H9 (cell line): ENCODE results near the gene CNPY2. TPM values are rescaled to one million over a fixed set of nuclear protein-coding genes. Genes with fewer than 3 reads are reported as not detected.

Experiments used
- DNase-seq: peaks from one replicate; pipeline ENCODE4 v3.0.0-alpha.2; 2017
- H2AFZ ChIP-seq: one replicate; pipeline ENCODE4 v1.6.1; 2013; ENCODE audit warnings: mild to moderate bottlenecking, low read length, control low read depth, moderate library complexity
- H2AK5ac ChIP-seq: 2 replicates; pipeline ENCODE4 v1.6.1; 2013; ENCODE audit warnings: low read length, control low read depth, mixed read lengths; ENCODE audit not compliant: insufficient read length
- H2BK120ac ChIP-seq: one replicate; pipeline ENCODE4 v1.6.1; 2013; ENCODE audit warnings: low read depth, mild to moderate bottlenecking, low read length, control low read depth, inconsistent platforms; ENCODE audit not compliant: poor library complexity, severe bottlenecking
- H2BK12ac ChIP-seq: 2 replicates; pipeline ENCODE4 v1.6.1; 2013; ENCODE audit warnings: low read length, control low read depth, mixed read lengths, low read depth; ENCODE audit not compliant: insufficient read length
- H2BK15ac ChIP-seq: 2 replicates; pipeline ENCODE4 v1.6.1; 2013; ENCODE audit warnings: low read depth, low read length, control low read depth
- H2BK20ac ChIP-seq: one replicate; pipeline ENCODE4 v1.6.1; 2013; ENCODE audit warnings: low read depth, mild to moderate bottlenecking, low read length, control low read depth, inconsistent platforms; ENCODE audit not compliant: poor library complexity, severe bottlenecking
- H2BK5ac ChIP-seq: 2 replicates; pipeline ENCODE4 v1.6.1; 2013; ENCODE audit warnings: low read length, control low read depth, mixed read lengths; ENCODE audit not compliant: insufficient read length
- H3K14ac ChIP-seq: 2 replicates; pipeline ENCODE4 v1.6.1; 2013; ENCODE audit warnings: low read length, control low read depth; ENCODE audit not compliant: insufficient read depth
- H3K18ac ChIP-seq: 2 replicates; pipeline ENCODE4 v1.6.1; 2013; ENCODE audit warnings: low read depth, mild to moderate bottlenecking, mixed read lengths, low read length, control low read depth; ENCODE audit not compliant: insufficient read length
- H3K23ac ChIP-seq: 2 replicates; pipeline ENCODE4 v1.6.1; 2013; ENCODE audit warnings: low read length, control low read depth, mixed read lengths, low read depth; ENCODE audit not compliant: insufficient read length
- H3K23me2 ChIP-seq: 2 replicates; pipeline ENCODE4 v1.6.1; 2013; ENCODE audit warnings: low read depth, mild to moderate bottlenecking, mixed read lengths, low read length, control low read depth; ENCODE audit not compliant: insufficient read length, poor library complexity, severe bottlenecking
- H3K27ac ChIP-seq: 2 replicates; pipeline ENCODE4 v1.5.1; 2013; ENCODE audit warnings: low read length, control low read depth, mixed read lengths, low read depth; ENCODE audit not compliant: insufficient read length
- H3K27me3 ChIP-seq: 2 replicates; pipeline ENCODE4 v1.6.1; 2013; ENCODE audit warnings: low read length, control low read depth, inconsistent platforms; ENCODE audit not compliant: insufficient read depth
- H3K4ac ChIP-seq: 2 replicates; pipeline ENCODE4 v1.6.1; 2013; ENCODE audit warnings: low read depth, mild to moderate bottlenecking, control low read depth, inconsistent platforms, low read length, moderate library complexity
- H3K4me1 ChIP-seq: 2 replicates; pipeline ENCODE4 v1.6.1; 2013; ENCODE audit warnings: low read length, control low read depth, inconsistent platforms; ENCODE audit not compliant: insufficient read depth
- H3K4me2 ChIP-seq: 2 replicates; pipeline ENCODE4 v1.6.1; 2013; ENCODE audit warnings: low read length, control low read depth, mixed read lengths; ENCODE audit not compliant: insufficient read length, insufficient read depth
- H3K56ac ChIP-seq: 2 replicates; pipeline ENCODE4 v1.6.1; 2013; ENCODE audit warnings: low read depth, mild to moderate bottlenecking, mixed read lengths, low read length, control low read depth; ENCODE audit not compliant: insufficient read length
- H3K79me1 ChIP-seq: 2 replicates; pipeline ENCODE4 v1.6.1; 2013; ENCODE audit warnings: low read depth, mild to moderate bottlenecking, moderate library complexity, low read length, control low read depth, inconsistent platforms; ENCODE audit not compliant: insufficient read depth, poor library complexity, severe bottlenecking
- H3K79me2 ChIP-seq: 2 replicates; pipeline ENCODE4 v1.6.1; 2013; ENCODE audit warnings: low read length, control low read depth, inconsistent platforms; ENCODE audit not compliant: insufficient read depth
- H3K9ac ChIP-seq: 2 replicates; pipeline ENCODE4 v1.6.1; 2013; ENCODE audit warnings: low read length, control low read depth, mixed read lengths; ENCODE audit not compliant: insufficient read length; ENCODE audit errors: extremely low read depth
- H3K9me3 ChIP-seq: one replicate; pipeline ENCODE4 v1.6.1; 2013; ENCODE audit warnings: low read depth, low read length, inconsistent platforms; ENCODE audit not compliant: control insufficient read depth
- H3T11ph ChIP-seq: one replicate; pipeline ENCODE4 v1.6.1; 2013; ENCODE audit warnings: mild to moderate bottlenecking, low read length, control low read depth, inconsistent platforms
- H4K20me1 ChIP-seq: one replicate; pipeline ENCODE4 v1.6.1; 2013; ENCODE audit not compliant: control insufficient read depth, insufficient read length, insufficient read depth
- H4K5ac ChIP-seq: 2 replicates; pipeline ENCODE4 v1.6.1; 2013; ENCODE audit warnings: low read depth, mild to moderate bottlenecking, mixed read lengths, low read length, control low read depth; ENCODE audit not compliant: insufficient read length
- H4K8ac ChIP-seq: replicated peaks from 2 replicates; pipeline ENCODE4 v1.6.1; 2013; ENCODE audit warnings: low read length, control low read depth, mixed read lengths, low read depth; ENCODE audit not compliant: insufficient read length
- H4K91ac ChIP-seq: 2 replicates; pipeline ENCODE4 v1.6.1; 2013; ENCODE audit warnings: low read depth, mild to moderate bottlenecking, moderate library complexity, mixed read lengths, low read length, control low read depth; ENCODE audit not compliant: insufficient read length
- H3K27ac Mint-ChIP-seq, 3 experiments: 2 replicates in 2 of 3; 3 replicates in 1 of 3; pipeline ENCODE4 v1.8.0; 2020 to 2021; ENCODE audit warnings: mixed read lengths in 3 of 3, mild to moderate bottlenecking in 1 of 3, moderate library complexity in 1 of 3
- H3K27me3 Mint-ChIP-seq: 2 replicates; pipeline ENCODE4 v1.8.0; 2021; ENCODE audit warnings: low read depth, mild to moderate bottlenecking, moderate library complexity, mixed read lengths
- H3K36me3 Mint-ChIP-seq, 3 experiments: 2 replicates in 2 of 3; 3 replicates in 1 of 3; pipeline ENCODE4 v1.8.0; 2020 to 2021; ENCODE audit warnings: low read depth in 3 of 3, mixed read lengths in 3 of 3; ENCODE audit not compliant: insufficient read depth in 1 of 3
- H3K4me1 Mint-ChIP-seq, 2 experiments: 2 replicates each; pipeline ENCODE4 v1.8.0; 2020; ENCODE audit warnings: mixed read lengths in 2 of 2
- H3K4me3 Mint-ChIP-seq, 2 experiments: 2 replicates in 1 of 2; 3 replicates in 1 of 2; pipeline ENCODE4 v1.8.0; 2020 to 2021; ENCODE audit warnings: mild to moderate bottlenecking in 2 of 2, mixed read lengths in 2 of 2, moderate library complexity in 1 of 2
- H3K9me3 Mint-ChIP-seq, 2 experiments: 2 replicates in 1 of 2; 3 replicates in 1 of 2; pipeline ENCODE4 v1.8.0; 2020; ENCODE audit warnings: mild to moderate bottlenecking in 2 of 2, mixed read lengths in 2 of 2, moderate library complexity in 1 of 2
- WGBS: extraction: QIAGEN DNeasy Blood & Tissue Kit; methylation state at CpG from one replicate; pipeline ENCODE4 v1.1.7; 2013; ENCODE audit warnings: missing lambda C conversion rate, low lambda C conversion rate, mixed read lengths; ENCODE audit not compliant: insufficient read length; ENCODE audit errors: extremely low coverage; 5-methylcytosine and 5-hydroxymethylcytosine counted together
- total RNA-seq: library from RNA; stranded (reverse); gene quantifications from 2 replicates; pipeline ENCODE4 v1.2.1, GENCODE V29; 2021
- TF ChIP-seq, protein P1 (sequence below): fragments of 200-600 bp; sonication (generic); conservative IDR thresholded peaks from 3 replicates; pipeline ENCODE4 v1.8.0; 2021; ENCODE audit warnings: antibody characterized with exemption, mild to moderate bottlenecking

Gene CNPY2
- total RNA-seq, 1 experiment from 2014 or later, result 221 TPM

DNA sequence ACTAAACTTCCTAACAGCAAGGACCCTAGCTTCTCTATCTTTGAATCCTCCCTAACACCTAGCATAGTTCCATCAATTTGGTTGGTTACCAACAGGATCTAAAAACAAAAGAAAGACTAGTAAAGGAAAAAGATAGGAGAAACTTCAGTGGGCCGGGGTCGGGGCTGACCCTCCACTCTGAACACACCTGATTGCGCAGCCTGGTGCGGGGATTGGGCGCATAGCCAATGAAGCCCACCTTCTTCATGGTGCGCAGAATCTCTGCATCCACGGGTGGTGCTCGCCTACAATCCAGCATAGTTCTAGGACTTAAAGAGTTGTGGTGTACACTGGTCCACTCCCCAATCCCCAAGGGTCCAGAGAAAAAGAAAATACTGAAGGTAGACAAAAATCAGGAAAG lies 10.3 kb upstream of the CNPY2 start:
- Histone ChIP-seq H3T11ph (no peak overlapping the region), H3K79me1 (no peaks in the 10 kb centered on the region), H3K9ac (no peak overlapping the region), H2AFZ (no peak overlapping the region), H2BK5ac (no peak overlapping the region), H3K23ac (no peak overlapping the region), H3K14ac (no peak overlapping the region), H2BK15ac (no peak overlapping the region), H2AK5ac (no peak overlapping the region), H3K18ac (no peak overlapping the region), H4K20me1 (no peaks in the 10 kb centered on the region), H3K27me3 (no peaks in the 10 kb centered on the region), H3K56ac (no peak overlapping the region), H3K23me2 (no peaks in the 10 kb centered on the region), H2BK12ac (no peak overlapping the region), H4K91ac (no peak overlapping the region), H2BK120ac (no peak overlapping the region), H4K8ac (no peak overlapping the region), H3K9me3 (no peaks in the 10 kb centered on the region), H3K27ac (no peak overlapping the region), H3K4ac (no peak overlapping the region), H3K4me1 (no peaks in the 10 kb centered on the region), H3K79me2 (no peaks in the 10 kb centered on the region), H3K4me2 (no peak overlapping the region), H2BK20ac (no peak overlapping the region), H4K5ac (no peak overlapping the region)
- no peak for DNase-seq
- TF ChIP-seq, protein P1, sequence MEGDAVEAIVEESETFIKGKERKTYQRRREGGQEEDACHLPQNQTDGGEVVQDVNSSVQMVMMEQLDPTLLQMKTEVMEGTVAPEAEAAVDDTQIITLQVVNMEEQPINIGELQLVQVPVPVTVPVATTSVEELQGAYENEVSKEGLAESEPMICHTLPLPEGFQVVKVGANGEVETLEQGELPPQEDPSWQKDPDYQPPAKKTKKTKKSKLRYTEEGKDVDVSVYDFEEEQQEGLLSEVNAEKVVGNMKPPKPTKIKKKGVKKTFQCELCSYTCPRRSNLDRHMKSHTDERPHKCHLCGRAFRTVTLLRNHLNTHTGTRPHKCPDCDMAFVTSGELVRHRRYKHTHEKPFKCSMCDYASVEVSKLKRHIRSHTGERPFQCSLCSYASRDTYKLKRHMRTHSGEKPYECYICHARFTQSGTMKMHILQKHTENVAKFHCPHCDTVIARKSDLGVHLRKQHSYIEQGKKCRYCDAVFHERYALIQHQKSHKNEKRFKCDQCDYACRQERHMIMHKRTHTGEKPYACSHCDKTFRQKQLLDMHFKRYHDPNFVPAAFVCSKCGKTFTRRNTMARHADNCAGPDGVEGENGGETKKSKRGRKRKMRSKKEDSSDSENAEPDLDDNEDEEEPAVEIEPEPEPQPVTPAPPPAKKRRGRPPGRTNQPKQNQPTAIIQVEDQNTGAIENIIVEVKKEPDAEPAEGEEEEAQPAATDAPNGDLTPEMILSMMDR, result no peak
- Mint-ChIP-seq H3K27ac (no peak overlapping the region; a peak in 1 of 7 replicates), H3K9me3 (no peaks in the 10 kb centered on the region), H3K36me3 (peaks cover 6 to 51% (median 42%) of the 10 kb centered on the region in 3 experiments; a peak in 6 of 7 replicates), H3K4me3 (no peak overlapping the region), H3K4me1 (no peaks in the 10 kb centered on the region), H3K27me3 (no peaks in the 10 kb centered on the region)
- WGBS, result no CpG with 5 or more reads among the region's 8 CpGs
